ENCODE data around the gene ARHGAP33. TPM values are rescaled to one million over a fixed set of nuclear protein-coding genes. Genes with fewer than 3 reads are reported as not detected.

Gene ARHGAP33
- total and polyA plus RNA-seq, 8 donors = 11.4 to 35.6 (median 27.5) TPM

GRCh38 chr19:35784503-35785338 is 9.4 kb downstream of the ARHGAP33 start:
- no peak for ATAC-seq
- no peaks in the 10 kb centered on the region for H3K4me1 ChIP-seq
- H3K27ac ChIP-seq = no peak overlapping the region
- peak in 1 of 4 donors; percentile 74 for DNase-seq
- no peaks in the 10 kb centered on the region for H3K9me3 ChIP-seq
- no peak overlapping the region for H3K4me3 ChIP-seq
- intact Hi-C loops (cut with DNase I) = no loop called here
- no peak for TF ChIP-seq CTCF (IDR thresholded peaks at IDR 0.05)
- H3K27me3 ChIP-seq = no peaks in the 10 kb centered on the region
- H3K36me3 ChIP-seq = peaks cover 0 to 66% of the 10 kb centered on the region in 2 donors

- no peak for TF ChIP-seq CTCF (IDR thresholded peaks at IDR 0.05)
- H3K4me1 ChIP-seq = no peaks in the 10 kb centered on the region
- no peak for DNase-seq
- ATAC-seq = no peak
- H3K36me3 ChIP-seq = peaks cover 0 to 62% of the 10 kb centered on the region in 2 donors
- H3K4me3 ChIP-seq = no peak overlapping the region
- intact Hi-C loops (cut with DNase I) = no loop called here
- H3K27ac ChIP-seq = no peak overlapping the region
- H3K27me3 ChIP-seq = no peaks in the 10 kb centered on the region
- H3K9me3 ChIP-seq = no peaks in the 10 kb centered on the region
These were observed 9.9 kb downstream of the ARHGAP33 start for GRCh38 chr19:35785339-35785627.

- no peaks in the 10 kb centered on the region for H3K4me1 ChIP-seq
- ATAC-seq = no peak
- H3K4me3 ChIP-seq = no peak overlapping the region
- intact Hi-C loops (cut with DNase I) = no loop called here
- DNase-seq = no peak
- no peaks in the 10 kb centered on the region for H3K27me3 ChIP-seq
- H3K36me3 ChIP-seq = peaks cover 0 to 49% of the 10 kb centered on the region in 2 donors
- no peak overlapping the region for H3K27ac ChIP-seq
- TF ChIP-seq CTCF (IDR thresholded peaks at IDR 0.05) = no peak
- H3K9me3 ChIP-seq = no peaks in the 10 kb centered on the region
These were observed 11.2 kb downstream of the ARHGAP33 start for GRCh38 chr19:35786299-35787160.

- H3K4me3 ChIP-seq = no peak overlapping the region
- peaks cover 0 to 41% of the 10 kb centered on the region in 2 donors for H3K36me3 ChIP-seq
- intact Hi-C loops (cut with DNase I) = no loop called here
- no peaks in the 10 kb centered on the region for H3K4me1 ChIP-seq
- DNase-seq (no peak), ATAC-seq (no peak)
- H3K27ac ChIP-seq = no peak overlapping the region
- no peaks in the 10 kb centered on the region for H3K9me3 ChIP-seq
- H3K27me3 ChIP-seq = no peaks in the 10 kb centered on the region
- TF ChIP-seq CTCF (IDR thresholded peaks at IDR 0.05) = no peak
These were observed 11.9 kb downstream of the ARHGAP33 start for GRCh38 chr19:35787227-35787799.
